ENCODE results near the gene TAP2.

- peak; percentile 61 for TF ChIP-seq POLR2A (IDR thresholded peaks at IDR 0.05; ENCODE audit: low read depth, low read length)
- 0 out of 2 replicates have a peak, but pooled peaks have one; percentile 28 for TF ChIP-seq POLR2AphosphoS5 (IDR thresholded peaks at IDR 0.05; ENCODE audit: low read depth, low read length)
- TF ChIP-seq TAF1 (IDR thresholded peaks at IDR 0.05; ENCODE audit: borderline replicate concordance, low read depth, low read length) = peak; percentile 26; the same call in 1 of the 2 replicates
Measured at GRCh38 chr6:32867022-32867477, 28.5 kb upstream of the TAP2 start.

Measured in GM12892 (cell line).